IMR-90 (cell line): ENCODE results near the gene XKRX.

Experiments used
- CEBPB ChIP-seq: IDR thresholded peaks from 2 replicates; pipeline ENCODE4 v1.6.1; 2012; ENCODE audit warnings: low read depth, low read length, improper control_type of control experiment
- CTCF ChIP-seq: conservative IDR thresholded peaks from 2 replicates; pipeline ENCODE4 v1.5.1; 2012; ENCODE audit warnings: mild to moderate bottlenecking, low read depth, low read length, improper control_type of control experiment
- FOS ChIP-seq: fragments of 150-350 bp; IDR thresholded peaks from 2 replicates; pipeline ENCODE4 v1.6.1; 2016; ENCODE audit warnings: low read depth, low read length
- MAZ ChIP-seq: IDR thresholded peaks from 2 replicates; pipeline ENCODE4 v1.6.1; 2012; ENCODE audit warnings: low read depth, mild to moderate bottlenecking, low read length, improper control_type of control experiment, moderate library complexity, borderline replicate concordance
- NFE2L2 ChIP-seq: fragments of 150-350 bp; IDR thresholded peaks from 2 replicates; pipeline ENCODE4 v1.6.1; 2016; ENCODE audit warnings: low read depth, mild to moderate bottlenecking, low read length
- POLR2A ChIP-seq: IDR thresholded peaks from 2 replicates; pipeline ENCODE4 v1.6.1; 2012; ENCODE audit warnings: mild to moderate bottlenecking, low read depth, low read length
- RAD21 ChIP-seq: IDR thresholded peaks from 2 replicates; pipeline ENCODE4 v1.6.1; 2012; ENCODE audit warnings: low read length, improper control_type of control experiment
- RFX5 ChIP-seq: IDR thresholded peaks from 2 replicates; pipeline ENCODE4 v1.8.0; 2012; ENCODE audit warnings: low read depth, mild to moderate bottlenecking, low read length, moderate library complexity
- SMC3 ChIP-seq: fragments of 150-350 bp; IDR thresholded peaks from 2 replicates; pipeline ENCODE4 v1.6.1; 2016; ENCODE audit warnings: low read depth, mild to moderate bottlenecking, antibody characterized with exemption, low read length, moderate library complexity

- TF ChIP-seq CTCF (no peak), SMC3 (no peak), POLR2A (no peak), NFE2L2 (no peak), FOS (peak; percentile 58; the same call in 1 of the 2 replicates), RFX5 (no peak), CEBPB (peak; percentile 18; the same call in 1 of the 2 replicates), RAD21 (no peak), MAZ (no peak)
Observed at GRCh38 chrX:100973411-100973810, 44.7 kb upstream of the XKRX start.
